ENCODE data around the gene CD83.
"Not testable (repeated sequence)": the region's sequence is repeated elsewhere in the genome, so short reads cannot be mapped to it uniquely, and the experiment has no call there.

The CD83 gene

DNA sequence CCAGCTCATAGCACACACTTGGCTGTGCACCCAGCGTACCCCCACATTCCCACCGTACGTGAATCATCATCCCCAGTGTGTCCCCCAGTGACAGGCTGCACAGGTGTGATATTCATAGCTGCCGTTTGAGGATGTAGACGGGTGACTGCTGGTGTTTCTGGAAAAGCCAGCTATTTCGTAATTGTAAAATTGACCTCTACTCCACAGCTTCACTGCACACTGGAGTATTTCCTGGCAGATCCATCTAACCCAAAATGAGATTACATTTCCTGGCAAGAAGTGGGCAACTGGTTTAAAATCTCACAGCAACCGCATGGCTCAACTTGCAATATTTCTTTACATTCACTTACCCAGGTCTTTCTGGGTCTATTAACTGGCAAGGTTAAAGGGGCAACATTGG lies 30.3 kb downstream of the CD83 start:
- DNase-seq = no peak

DNA sequence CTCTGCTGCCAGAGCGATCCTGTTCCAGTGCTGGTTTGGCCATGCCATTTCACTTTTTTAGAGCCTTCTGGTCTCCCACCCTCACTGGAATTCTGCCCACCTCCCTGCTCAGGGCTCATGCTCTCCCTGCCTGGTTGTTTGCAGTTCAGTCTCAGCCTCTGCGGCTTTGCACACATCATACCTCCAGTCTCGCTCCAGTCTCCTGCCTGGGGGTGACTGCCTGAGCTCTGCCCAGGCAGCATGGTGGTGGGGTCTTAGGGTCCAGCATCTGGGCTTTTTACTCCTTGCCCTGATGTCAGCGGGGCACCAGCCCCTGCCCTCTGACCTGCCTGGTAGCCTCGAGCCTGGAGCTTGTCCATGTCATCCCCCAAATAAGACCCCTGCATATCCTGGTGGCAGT lies 30.9 kb downstream of the CD83 start:
- DNase-seq = no peak

DNA sequence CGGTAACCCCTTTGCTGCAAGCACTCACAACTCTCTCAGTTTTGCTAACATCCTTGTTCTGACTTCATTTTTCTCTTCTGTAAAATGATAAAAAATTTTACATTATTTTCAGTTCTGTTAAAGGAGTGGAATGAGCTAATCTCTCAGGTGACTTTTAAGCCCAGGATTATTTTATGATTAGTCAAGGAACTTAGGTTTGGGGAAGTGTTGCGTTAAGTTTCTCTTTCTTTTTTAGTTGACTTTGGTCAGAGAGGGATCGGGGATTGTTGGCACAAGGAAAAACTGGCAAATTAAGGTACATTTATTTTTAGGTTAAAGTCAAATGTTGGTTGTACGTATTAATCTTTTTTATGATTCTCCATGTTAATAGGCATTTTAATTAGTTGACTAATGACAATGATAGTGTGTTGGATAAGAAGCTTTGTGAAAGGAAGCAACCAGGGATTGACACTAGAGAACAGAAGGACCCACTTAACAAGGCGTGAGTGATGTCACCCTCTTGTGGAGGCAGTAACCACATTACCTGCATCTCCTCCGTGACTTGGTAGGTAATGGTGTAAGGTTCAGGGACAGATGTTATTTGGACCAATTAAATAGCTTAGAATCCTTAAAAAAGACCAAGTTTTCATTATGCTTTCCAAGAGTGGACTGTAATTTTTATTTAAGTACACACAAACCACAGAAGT lies 31.6 kb downstream of the CD83 start:
- DNase-seq = no peak

DNA sequence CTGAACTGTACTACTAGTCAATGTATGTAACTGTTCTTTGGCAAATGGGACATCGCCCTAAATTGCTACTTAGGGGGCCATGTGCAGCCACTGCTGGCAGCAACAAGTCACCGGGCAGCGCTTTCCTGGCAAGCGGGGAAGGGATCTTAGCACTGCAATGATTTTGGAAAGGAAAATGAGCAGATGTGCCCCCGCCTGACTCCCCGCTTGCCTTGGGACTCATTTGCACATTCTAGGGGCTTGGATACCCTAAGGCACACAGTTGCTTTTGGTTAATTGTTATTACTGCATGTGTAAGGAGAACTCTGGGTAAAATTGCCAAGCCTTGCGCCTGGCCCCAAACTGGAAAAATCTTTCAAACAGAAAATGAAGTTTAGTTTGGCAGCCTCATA lies 32.2 kb downstream of the CD83 start:
- no peak for DNase-seq

DNA sequence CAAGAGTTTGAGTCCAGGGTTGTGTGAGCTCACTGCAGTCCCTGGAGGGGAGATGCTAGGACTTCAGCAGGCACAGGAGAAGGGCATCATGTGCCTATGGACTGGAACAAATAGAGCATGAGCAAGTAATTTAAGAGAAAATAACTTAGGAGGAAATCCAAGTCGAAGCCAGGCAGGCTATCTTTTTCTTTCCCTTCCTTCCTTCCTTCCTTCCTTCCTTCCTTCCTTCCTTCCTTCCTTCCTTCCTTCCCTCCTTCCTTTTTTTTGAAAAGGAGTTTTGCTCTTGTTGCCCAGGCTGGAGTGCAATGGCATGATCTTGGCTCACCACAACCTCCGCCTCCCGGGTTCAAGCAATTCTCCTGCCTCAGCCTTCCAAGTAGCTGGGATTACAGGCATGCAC lies 33.7 kb downstream of the CD83 start:
- DNase-seq = not testable (repeated sequence)

DNA sequence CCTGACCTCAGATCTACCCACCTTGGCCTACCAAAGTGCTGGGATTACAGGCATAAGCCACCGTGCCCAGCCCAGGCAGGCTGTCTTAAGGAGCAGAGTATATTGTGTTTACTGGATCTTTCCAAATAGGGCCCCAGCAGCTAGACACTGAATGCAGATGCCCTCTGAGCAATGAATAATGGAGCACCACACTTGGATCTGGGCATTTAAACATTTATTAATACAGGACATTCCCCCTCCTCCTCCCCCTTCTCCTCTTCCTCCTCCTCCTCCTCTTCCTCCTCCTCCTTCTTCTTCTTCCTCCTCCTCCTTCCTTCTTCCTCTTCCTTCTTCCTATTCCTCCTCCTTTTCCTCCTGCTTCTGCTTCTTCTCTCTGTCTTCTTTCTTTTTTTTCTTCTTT lies 34.2 kb downstream of the CD83 start:
- DNase-seq = no peak

- DNase-seq = no peak
These were observed 35.7 kb downstream of the CD83 start for GRCh38 chr6:14153228-14153627.

- DNase-seq = no peak
These were observed 41.5 kb downstream of the CD83 start for GRCh38 chr6:14159090-14159489.

DNA sequence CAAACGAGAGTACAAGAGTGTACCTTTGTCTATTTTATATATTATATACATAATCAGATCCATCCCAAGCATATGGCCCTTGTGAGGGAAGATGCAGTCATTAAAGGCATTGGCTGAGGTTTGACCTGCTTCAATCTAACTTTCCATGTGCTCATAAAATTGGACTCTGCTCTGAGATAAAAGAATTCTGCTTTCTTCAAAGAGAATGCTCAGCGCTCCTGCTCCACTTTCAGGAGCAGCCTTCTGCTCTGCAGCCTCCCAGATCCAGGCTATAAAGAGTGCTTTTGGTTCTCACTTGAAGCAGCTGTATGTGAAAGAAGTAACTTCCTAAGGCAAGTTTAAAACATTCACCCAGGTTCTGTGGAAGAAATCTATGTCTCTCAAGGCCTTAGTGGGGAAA lies 45.3 kb downstream of the CD83 start:
- no peak for DNase-seq

GRCh38 chr6:14165091-14165490 lies 47.5 kb downstream of the CD83 start:
- no peak for DNase-seq

DNA sequence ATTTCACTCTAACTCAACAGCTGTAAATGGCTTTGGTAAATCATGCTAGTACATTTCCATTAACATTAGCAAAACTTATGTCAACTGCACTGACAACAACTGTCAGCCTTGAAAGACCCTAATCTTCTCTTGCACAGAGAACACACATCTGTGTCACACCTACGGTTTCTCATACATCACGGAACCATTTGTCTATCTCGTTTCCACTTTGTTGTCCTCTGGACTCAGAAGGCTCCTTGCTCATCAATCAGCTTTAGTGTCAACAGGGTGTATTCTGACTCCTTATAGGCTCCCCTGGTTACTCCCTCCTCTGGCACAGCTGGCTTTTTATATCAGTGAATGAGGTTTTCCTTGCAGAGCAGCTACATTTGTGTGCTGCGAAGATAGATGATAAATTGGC lies 49.3 kb downstream of the CD83 start:
- DNase-seq = no peak

DNA sequence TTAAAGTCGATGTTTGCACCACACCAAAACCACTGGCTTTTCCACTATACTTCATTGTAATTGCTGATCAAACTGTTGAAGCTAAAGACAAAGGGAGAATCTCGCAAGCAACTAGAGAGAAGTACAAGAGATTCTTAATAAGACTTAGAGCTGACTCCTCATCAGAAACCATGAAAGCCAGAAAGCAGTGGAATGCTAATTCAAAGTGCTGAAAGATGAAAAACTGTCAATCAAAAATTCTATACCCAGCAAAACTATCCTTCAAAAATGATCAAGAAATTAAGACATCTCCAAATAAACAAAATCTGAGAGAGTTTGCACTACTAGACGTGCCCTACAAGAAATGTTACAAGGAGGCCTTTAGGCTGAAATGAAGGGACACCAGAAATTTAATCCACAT lies 52.6 kb downstream of the CD83 start:
- no peak for DNase-seq

- no peak for DNase-seq
These were observed 55.0 kb downstream of the CD83 start for GRCh38 chr6:14172562-14172961.

DNA sequence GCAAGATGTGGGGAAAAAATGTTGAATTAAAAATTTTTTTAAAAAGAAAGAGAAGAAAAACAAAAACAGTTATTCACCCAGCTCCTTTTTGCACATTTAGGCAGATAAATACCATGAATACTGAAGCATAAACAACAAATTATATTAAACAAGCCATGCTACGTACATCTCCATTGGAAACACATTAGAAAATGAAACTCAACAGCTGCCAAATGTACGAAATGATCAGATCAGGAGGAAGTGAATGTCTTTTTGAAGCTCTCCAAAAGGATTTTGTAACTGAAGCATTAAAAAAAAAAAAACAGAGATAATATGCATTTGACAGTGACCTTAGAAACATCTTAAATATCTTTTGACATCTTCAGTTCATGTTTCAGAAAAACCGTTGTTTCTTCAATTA lies 56.7 kb downstream of the CD83 start:
- no peak for DNase-seq

GRCh38 chr6:14174996-14175395 lies 57.4 kb downstream of the CD83 start:
- no peak for DNase-seq

GRCh38 chr6:14176429-14176828 lies 58.9 kb downstream of the CD83 start:
- DNase-seq = no peak

GRCh38 chr6:14177413-14178082 lies 60.0 kb downstream of the CD83 start:
- DNase-seq = no peak

- no peak for DNase-seq
These were observed 60.5 kb downstream of the CD83 start for GRCh38 chr6:14178083-14178445.

DNA sequence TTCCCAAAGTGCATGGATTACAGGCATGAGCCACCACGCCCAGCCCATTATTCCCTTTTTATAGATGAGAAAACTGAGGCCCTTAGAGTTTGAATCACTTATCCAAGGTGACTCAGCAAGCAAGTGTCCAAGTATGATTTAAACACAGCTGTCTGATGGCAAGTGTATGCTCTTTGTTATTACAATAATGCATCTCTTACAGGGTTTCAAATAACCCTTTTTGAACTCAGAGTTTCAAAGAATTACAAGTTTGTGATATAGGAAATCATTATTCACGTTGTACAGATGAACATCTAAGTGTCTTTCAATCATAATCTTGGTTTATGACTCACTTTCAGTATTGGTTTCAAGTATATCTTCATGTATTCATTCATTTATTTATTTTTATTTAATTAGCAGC lies 63.0 kb downstream of the CD83 start:
- no peak for DNase-seq

DNA sequence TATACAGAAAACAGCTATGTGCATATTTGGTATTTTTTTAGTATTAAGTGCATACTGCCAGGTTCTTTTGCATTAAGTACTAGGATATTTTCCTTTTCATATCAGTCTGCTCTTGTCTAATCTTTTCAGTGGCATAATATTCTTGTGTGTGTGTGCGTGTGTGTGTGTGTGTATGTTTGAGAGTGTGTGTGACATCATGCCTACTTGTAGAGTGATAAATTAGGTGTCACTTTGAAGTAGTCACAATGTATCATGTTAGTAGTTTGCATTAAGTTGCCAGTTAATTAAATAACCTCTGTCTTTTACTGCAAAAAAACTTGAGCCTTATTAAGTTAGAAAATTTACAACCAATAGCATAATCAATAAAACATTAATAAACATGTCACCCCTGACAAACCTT lies 65.3 kb downstream of the CD83 start:
- DNase-seq = no peak
